ENCODE measurements around the gene ITPRIPL2.

Gene ITPRIPL2

GRCh38 chr16:19123535-19124178, 9.9 kb downstream of the ITPRIPL2 start:
- no peak for DNase-seq

DNA sequence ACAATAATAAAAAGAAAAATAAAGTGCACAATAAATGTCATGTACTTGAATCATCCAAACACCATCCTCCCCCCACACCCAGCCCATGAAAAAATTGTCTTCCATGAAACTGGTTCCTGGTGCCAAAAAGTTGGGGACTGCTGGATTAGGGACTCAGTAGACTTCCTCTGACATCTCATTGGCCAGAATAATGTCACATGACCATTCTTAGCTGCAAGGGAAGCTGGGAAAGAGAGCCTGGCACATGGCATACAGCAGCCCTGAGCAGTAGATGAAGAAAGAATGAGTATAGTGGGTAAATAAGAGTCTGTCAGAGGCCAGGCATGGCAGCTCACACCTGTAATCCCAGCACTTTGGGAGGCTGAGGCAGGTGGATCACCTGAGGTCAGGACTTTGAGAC, 12.5 kb downstream of the ITPRIPL2 start:
- DNase-seq = no peak

DNA sequence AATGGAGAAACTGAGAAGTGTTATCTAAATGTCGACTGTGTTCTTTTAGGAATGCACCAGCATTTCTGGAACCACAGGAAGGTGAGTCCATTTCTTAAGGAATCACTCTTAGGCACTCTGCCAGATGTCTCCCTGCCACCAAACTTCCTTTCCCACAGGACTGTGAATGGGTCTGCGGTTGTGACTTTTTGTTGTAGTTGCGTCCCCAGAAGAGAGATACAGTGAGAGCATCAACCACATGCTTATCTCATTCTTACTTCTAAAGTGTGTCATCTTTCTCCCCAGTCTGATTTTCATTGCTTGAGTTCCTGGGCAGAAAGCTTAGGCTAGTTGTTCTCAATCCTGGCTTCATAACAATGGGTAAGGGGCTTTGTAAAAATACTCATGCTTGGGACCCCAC, 13.4 kb downstream of the ITPRIPL2 start:
- DNase-seq = no peak

GRCh38 chr16:19127674-19128131, 13.9 kb downstream of the ITPRIPL2 start:
- no peak for DNase-seq

DNA sequence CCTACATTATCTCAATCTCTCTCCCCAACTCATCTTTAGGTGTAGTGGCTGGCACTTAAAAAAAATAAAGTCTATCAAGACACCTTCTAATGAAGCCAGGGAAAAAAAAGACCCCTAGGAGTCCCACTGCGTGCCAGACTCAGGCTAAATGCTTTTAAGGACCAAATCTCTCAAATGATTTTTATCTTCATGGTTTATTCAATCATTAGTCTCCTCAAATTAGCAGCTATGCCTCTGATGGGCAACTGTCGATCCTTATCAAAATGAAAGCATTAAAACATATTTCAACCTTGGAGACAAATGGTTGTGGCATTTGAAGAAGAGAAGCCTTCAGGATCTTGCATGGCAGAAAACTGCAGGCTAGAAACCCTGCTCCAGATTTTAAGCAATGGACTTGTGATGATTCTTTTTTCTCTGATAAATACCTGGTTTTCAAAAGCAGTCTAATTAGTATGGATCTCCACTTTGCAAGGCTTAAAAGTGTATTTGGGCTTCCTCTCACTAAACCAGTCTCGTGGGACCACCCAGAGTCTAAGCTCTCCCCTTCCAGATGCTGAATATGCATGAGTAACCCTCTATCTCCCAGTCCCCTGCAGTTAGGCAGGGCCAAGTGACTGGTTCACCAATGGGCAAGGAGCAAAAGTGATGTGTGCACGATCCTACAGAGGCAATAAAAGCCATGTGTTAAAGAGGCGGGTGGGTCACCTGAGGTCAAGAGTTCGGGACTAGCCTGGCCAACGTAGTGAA, 14.9 kb downstream of the ITPRIPL2 start:
- no peak for DNase-seq

GRCh38 chr16:19130385-19130784, 16.6 kb downstream of the ITPRIPL2 start:
- DNase-seq = no peak

GRCh38 chr16:19130852-19131824, 17.4 kb downstream of the ITPRIPL2 start:
- no peak for DNase-seq

GRCh38 chr16:19131825-19132218, 18.1 kb downstream of the ITPRIPL2 start:
- no peak for DNase-seq

- DNase-seq = no peak
These were observed 18.5 kb downstream of the ITPRIPL2 start for GRCh38 chr16:19132255-19132654.

DNA sequence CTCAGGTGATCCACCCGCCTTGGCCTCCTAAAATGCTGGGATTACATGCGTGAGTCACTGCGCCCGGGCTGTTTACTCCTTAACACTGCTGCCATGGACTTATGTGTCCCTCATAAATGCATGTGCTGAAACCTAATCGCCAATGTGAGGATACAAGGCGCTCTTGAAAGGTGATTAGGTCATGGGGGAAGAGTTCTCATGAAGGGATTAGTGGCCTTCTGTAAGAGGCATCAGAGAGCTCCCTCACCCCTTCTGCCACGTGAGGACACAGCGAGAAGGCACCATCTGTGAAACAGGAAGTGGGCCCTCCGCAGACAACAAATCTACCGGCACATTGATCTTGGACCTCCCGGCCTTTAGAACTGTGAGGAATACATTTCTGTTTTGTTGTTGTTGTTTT, 19.1 kb downstream of the ITPRIPL2 start:
- no peak for DNase-seq

DNA sequence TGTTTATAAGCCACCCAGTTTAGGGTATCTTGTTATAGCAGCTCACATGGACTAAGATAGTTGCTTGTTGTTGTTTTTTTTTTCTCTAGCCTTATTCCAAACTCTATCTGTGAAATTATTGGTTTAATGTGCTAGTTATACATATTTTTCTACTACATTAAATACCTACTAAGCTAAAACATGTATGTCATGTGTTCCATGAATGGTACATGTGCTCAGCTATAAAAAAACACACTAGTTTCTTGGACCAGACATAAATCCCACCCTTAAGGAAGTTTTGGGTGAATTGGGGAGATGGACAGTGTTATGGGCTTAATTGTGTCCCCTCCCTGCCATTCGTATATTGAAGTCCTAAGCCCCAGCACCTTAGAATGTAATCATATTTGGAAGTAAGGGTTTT, 19.8 kb downstream of the ITPRIPL2 start:
- DNase-seq = no peak

- DNase-seq = no peak
These were observed 21.6 kb downstream of the ITPRIPL2 start for GRCh38 chr16:19135201-19135842.

DNA sequence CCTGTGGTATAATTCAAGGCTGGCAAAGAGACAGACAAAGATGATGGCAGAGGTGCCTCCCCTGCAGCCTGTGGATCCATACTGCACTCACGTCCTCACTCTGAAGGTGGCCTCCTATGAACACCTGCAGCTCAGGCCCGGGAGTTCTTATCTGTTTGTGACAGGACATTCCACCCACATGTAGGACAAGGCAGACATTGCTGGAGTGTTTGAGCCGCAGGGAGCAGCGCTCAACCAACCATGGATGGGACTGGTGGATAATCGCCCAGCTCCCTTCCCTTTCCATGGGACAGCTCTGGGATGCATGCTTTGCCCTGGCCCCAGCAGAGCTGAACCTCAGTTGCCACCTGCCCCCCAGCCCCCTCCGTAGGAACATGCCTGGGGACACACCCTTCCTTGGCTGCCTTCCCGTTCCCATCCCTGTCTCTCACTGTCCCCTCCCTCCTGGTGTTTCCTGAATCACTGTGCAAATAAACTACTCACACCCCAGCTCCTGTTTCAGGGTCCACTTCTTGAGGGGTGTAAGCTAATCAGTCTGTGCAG, 22.2 kb downstream of the ITPRIPL2 start:
- DNase-seq = no peak

DNA sequence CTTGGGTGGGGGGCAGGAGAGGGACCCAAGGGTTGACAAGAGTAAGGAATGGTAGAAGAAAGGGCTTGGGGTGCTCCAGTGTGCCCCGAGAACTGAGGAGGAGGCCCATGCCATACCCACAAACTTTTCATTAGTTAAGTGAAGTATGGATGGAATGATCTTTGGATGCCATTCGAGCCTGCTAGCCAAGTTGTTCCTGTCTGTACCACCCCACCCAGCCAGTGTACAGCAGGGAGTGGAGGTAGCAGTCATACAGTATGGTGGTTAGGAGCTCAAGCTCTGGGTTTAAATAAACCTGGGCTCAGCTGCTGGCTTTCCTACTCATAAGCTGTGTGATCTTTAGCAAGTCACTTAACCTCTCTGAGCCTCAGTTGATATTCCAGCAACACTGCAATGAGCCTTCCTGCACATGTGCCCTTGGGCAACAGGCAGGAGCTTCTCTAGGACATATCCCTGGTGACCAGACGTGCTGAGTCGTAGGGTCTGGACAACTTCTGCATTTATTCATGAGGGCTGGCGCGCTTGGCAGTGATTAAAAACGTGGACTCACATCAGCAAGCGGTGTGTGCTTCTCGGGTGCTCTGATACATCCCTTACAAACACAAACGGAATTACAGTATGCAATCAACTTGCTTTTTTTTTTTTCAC, 22.9 kb downstream of the ITPRIPL2 start:
- DNase-seq = no peak

GRCh38 chr16:19137201-19138128, 23.7 kb downstream of the ITPRIPL2 start:
- DNase-seq = peak; percentile 80

GRCh38 chr16:19138601-19139000, 24.8 kb downstream of the ITPRIPL2 start:
- DNase-seq = no peak

GRCh38 chr16:19139436-19140091, 25.8 kb downstream of the ITPRIPL2 start:
- DNase-seq = no peak

GRCh38 chr16:19140396-19140795, 26.6 kb downstream of the ITPRIPL2 start:
- no peak for DNase-seq

DNA sequence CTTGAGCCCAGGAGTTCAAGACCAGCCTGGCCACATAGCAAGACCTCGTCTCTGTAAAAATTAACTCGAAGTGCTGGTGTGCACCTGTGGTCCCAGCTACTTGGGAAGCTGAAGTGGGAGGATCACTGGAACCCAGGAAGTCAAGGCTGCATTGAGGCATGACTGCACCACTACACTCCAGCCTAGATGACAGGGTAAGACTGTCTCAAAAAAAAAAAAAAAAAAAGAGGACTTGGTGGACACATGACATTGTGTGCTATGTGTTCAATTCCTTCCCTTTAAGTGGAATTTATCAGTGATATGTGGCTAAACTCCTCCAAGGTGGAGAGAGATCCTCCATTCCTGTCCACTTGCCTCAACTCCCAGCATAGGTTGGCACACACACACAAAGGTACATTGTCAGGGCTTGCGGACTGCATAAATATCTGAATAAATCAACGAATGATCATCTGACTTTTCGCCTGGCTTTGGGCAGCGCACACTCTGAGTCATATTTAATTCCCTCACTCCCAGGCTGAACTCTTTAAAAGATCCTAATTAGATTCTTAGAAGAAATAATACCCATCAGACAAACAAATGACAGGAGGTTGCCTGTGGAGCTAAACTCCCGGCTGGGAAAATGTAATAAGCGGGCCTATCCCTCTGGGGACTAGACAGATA, 29.3 kb downstream of the ITPRIPL2 start:
- no peak for DNase-seq

GRCh38 chr16:19143599-19143956, 29.8 kb downstream of the ITPRIPL2 start:
- no peak for DNase-seq
